Lower lobe of right lung (tissue), 2 donors: ENCODE results near the gene ZNF316. TPM values are rescaled to one million over a fixed set of nuclear protein-coding genes. Genes with fewer than 3 reads are reported as not detected.

Experiments used
- ATAC-seq, 2 donors: fragments of 200-7000 bp; cut with Tn5 transposase; one replicate each; pipeline ENCODE4 v1.9.1; 2020 to 2022; ENCODE audit warnings: mild to moderate bottlenecking in 2 of 2, moderate library complexity in 2 of 2
- DNase-seq: peaks from one replicate; pipeline ENCODE4 v3.0.0-alpha.2; 2020
- H3K27ac ChIP-seq: fragments of 200-600 bp; one replicate; pipeline ENCODE4 v1.8.0; 2022
- H3K27me3 ChIP-seq: fragments of 200-600 bp; one replicate; pipeline ENCODE4 v1.8.0; 2022; ENCODE audit warnings: low read depth
- H3K36me3 ChIP-seq: fragments of 200-600 bp; one replicate; pipeline ENCODE4 v1.8.0; 2022; ENCODE audit warnings: mild to moderate bottlenecking
- H3K4me1 ChIP-seq: fragments of 200-600 bp; one replicate; pipeline ENCODE4 v1.8.0; 2022
- H3K4me3 ChIP-seq: fragments of 200-600 bp; one replicate; pipeline ENCODE4 v1.8.0; 2022; ENCODE audit warnings: mild to moderate bottlenecking
- H3K9me3 ChIP-seq: fragments of 200-600 bp; one replicate; pipeline ENCODE4 v1.8.0; 2022
- intact Hi-C: fragments of 100-400 bp; cut with DNase I; formaldehyde crosslinking; loops from one replicate; pipeline ENCODE4 v1.11.0; 2022
- total RNA-seq: library from RNA; stranded (reverse); fragmentation: NEBNext Ultra II Directional; extraction: Animal tissue kit (Norgen Biotek cat#: 25700); gene quantifications from one replicate; pipeline ENCODE4 v1.2.1, GENCODE V29; 2021
- TF ChIP-seq, protein P1 (sequence below): fragments of 200-600 bp; IDR thresholded peaks from one replicate; pipeline ENCODE4 v1.8.0; 2022; ENCODE audit warnings: antibody characterized with exemption, mild to moderate bottlenecking
- donor health status: DM: no; HTN: yes; CAD: no; lungs with severe emphysema.

The ZNF316 gene
- total RNA-seq, 1 donor from 2014 or later, result 43.2 TPM

DNA sequence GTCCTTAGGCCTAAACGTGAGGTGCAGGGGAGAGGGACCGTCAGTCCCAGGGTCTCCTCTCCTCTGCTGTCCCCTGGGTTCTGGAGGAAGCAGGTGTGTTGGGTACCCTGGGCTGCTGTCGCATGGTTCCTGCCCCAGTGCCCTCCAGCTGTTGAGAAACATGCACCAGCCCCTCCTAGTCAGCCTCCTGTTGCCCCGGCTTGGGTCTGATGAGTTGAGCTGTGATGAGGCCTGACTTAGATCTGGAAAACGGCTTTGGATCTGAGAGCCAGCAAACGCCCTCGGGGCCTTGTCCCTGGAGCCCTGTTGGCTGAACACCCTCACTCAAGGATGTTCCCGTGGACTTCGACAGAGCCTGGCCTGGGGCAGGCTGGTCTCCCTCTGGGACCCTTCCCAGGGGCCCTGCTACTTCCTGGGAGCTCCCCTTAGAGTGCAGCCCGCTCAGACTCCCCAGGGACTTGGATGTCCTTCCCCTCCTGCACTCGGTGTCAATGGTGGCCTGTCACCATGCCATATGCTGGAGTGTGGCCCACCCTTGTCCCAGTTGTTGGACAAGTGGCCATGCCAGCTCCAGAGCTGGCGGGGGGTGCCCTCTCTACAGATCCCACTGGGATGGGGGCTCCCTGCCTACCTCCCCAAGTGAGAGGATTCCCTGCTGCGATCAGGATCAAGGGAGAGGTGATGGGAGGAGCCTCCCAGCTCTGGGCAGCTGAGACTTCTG is 12.3 kb downstream of the ZNF316 start:
- H3K4me1 ChIP-seq, result no peaks in the 10 kb centered on the region
- DNase-seq, result peak; percentile 36
- no peak overlapping the region for H3K27ac ChIP-seq
- no peaks in the 10 kb centered on the region for H3K27me3 ChIP-seq
- H3K4me3 ChIP-seq, result no peak overlapping the region
- ATAC-seq, result no peak
- H3K9me3 ChIP-seq, result peaks cover 6% of the 10 kb centered on the region
- TF ChIP-seq, protein P1, sequence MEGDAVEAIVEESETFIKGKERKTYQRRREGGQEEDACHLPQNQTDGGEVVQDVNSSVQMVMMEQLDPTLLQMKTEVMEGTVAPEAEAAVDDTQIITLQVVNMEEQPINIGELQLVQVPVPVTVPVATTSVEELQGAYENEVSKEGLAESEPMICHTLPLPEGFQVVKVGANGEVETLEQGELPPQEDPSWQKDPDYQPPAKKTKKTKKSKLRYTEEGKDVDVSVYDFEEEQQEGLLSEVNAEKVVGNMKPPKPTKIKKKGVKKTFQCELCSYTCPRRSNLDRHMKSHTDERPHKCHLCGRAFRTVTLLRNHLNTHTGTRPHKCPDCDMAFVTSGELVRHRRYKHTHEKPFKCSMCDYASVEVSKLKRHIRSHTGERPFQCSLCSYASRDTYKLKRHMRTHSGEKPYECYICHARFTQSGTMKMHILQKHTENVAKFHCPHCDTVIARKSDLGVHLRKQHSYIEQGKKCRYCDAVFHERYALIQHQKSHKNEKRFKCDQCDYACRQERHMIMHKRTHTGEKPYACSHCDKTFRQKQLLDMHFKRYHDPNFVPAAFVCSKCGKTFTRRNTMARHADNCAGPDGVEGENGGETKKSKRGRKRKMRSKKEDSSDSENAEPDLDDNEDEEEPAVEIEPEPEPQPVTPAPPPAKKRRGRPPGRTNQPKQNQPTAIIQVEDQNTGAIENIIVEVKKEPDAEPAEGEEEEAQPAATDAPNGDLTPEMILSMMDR, result no peak
- intact Hi-C loops, result no loop called here
- peaks cover 87% of the 10 kb centered on the region for H3K36me3 ChIP-seq

DNA sequence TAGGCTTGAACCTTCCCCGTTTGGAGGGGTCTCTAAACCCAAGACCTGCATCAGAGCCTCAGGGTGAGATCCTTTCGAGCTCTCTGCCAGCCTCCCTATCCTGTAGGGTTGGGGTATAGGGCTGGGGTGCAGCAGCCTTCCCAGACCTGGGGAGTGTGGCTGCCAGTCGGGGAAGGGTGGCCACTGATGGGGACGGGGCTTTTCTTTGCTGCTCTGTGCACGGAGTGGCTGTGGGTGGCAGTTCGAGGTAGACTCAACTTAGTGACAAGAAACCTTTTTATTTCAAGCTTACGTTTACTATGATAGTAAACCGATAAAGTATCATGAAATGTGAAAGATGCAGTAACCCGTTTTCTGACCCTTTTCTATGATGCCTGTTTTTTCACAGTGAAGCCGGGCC is 13.0 kb downstream of the ZNF316 start:
- DNase-seq (no peak), ATAC-seq (no peak)
- Histone ChIP-seq H3K27ac (no peak overlapping the region), H3K27me3 (no peaks in the 10 kb centered on the region), H3K4me1 (no peaks in the 10 kb centered on the region), H3K9me3 (peaks cover 6% of the 10 kb centered on the region), H3K4me3 (no peak overlapping the region), H3K36me3 (peaks cover 87% of the 10 kb centered on the region)
- intact Hi-C loops, result no loop called here
- TF ChIP-seq, protein P1, result no peak

DNA sequence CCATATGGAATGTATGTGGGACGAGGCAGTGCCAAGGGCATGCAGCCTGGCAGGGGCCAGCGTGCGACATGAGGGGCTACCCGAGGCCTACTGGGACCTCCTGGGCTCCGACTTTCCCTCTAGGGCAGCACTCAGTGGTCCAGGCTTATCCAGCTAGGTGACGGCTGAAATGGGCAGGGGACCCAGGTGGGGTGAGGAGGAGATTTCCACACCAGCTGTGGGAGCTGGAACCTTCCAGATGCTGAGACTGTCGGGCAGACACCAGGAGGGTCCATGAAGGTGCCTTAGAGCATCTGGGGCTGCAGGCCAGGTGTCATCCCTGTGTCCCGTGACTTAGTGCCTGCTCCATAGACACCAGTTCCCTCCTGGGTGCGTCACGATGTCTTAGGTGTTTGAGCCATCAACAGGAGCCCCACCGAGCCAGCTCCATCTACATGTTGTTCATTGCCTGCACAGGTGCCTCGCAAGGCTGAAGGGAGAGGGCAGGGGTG is 13.4 kb downstream of the ZNF316 start:
- no peaks in the 10 kb centered on the region for H3K27me3 ChIP-seq
- H3K36me3 ChIP-seq, result peaks cover 87% of the 10 kb centered on the region
- intact Hi-C loops, result no loop called here
- H3K9me3 ChIP-seq, result peaks cover 6% of the 10 kb centered on the region
- ATAC-seq (no peak), DNase-seq (no peak)
- TF ChIP-seq, protein P1, result no peak
- H3K4me1 ChIP-seq, result no peaks in the 10 kb centered on the region
- no peak overlapping the region for H3K27ac ChIP-seq
- H3K4me3 ChIP-seq, result no peak overlapping the region

DNA sequence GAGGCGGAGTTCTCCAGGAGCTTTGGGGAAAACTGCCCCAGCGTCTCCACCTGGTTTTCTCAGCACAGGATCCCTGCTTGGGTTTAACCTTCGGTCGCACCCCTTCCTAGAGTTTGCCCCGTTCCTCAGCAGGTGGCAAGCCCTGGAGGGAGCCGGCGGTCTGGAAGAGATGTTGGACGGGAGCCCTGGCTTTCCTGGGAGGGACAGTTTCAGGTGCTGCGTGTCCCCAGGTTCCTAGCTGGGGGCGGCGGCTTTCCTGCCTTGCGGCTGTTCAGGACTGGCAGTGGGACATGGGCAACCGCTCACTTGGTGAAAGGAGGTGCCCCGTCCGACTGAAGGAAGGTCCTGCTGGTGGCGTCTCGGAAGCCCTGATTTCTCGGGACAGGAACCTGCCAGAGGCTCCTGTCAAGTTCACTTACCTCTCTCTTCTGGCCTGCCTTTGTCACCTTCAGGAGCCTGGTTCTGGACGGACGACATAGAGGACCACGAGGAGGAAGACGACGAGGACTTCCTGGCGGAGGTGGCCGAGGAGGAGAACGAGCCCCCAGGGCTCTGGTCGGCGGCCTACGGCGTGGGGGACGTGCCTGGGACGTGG is 14.8 kb downstream of the ZNF316 start:
- no peak overlapping the region for H3K4me3 ChIP-seq
- H3K27ac ChIP-seq, result no peak overlapping the region
- peaks cover 6% of the 10 kb centered on the region for H3K9me3 ChIP-seq
- no peak for DNase-seq
- peaks cover 74% of the 10 kb centered on the region for H3K36me3 ChIP-seq
- TF ChIP-seq, protein P1, result no peak
- no peaks in the 10 kb centered on the region for H3K27me3 ChIP-seq
- H3K4me1 ChIP-seq, result no peaks in the 10 kb centered on the region
- intact Hi-C loops, result no loop called here
- ATAC-seq, result no peak

DNA sequence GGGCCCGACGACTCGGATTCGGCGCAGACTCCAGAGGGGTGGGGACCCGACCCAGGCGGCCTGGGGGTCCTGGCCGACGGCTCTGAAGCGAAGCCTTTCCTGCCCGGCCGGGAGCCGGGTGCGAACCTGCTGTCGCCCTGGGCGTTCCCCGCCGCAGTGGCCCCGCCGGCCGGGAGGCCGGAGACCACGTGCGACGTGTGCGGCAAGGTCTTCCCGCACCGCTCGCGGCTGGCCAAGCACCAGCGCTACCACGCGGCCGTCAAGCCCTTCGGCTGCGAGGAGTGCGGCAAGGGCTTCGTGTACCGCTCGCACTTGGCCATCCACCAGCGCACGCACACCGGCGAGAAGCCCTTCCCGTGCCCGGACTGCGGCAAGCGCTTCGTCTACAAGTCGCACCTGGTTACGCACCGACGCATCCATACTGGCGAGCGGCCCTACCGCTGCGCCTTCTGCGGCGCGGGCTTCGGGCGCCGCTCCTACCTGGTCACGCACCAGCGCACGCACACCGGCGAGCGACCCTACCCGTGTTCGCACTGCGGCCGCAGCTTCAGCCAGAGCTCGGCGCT is 15.4 kb downstream of the ZNF316 start:
- no peak for DNase-seq
- Histone ChIP-seq H3K36me3 (peaks cover 68% of the 10 kb centered on the region), H3K4me1 (no peaks in the 10 kb centered on the region)

More for the DNA sequence above, 15.4 kb downstream of the ZNF316 start:
- no peak overlapping the region for H3K27ac ChIP-seq
- intact Hi-C loops, result no loop called here
- ATAC-seq, result no peak
- TF ChIP-seq, protein P1, result no peak
- H3K9me3 ChIP-seq, result peaks cover 6% of the 10 kb centered on the region
- H3K4me3 ChIP-seq, result no peak overlapping the region
- no peaks in the 10 kb centered on the region for H3K27me3 ChIP-seq
